Activated CD8-positive, alpha-beta memory T cell treated with anti-CD3 and anti-CD28 coated beads, Interleukin-2, amount 50 U/mL, for 1 hour (primary cell): ENCODE data around the gene CRMP1.
"Not testable (repeated sequence)": the region's sequence is repeated elsewhere in the genome, so short reads cannot be mapped to it uniquely, and the experiment has no call there.

Source experiments
- DNase-seq: peaks from one replicate; pipeline ENCODE4 v3.0.0-alpha.2; 2020; ENCODE audit errors: extremely low read depth

The CRMP1 gene

GRCh38 chr4:5823542-5824211 lies 69.2 kb downstream of the CRMP1 start:
- DNase-seq: no peak

DNA sequence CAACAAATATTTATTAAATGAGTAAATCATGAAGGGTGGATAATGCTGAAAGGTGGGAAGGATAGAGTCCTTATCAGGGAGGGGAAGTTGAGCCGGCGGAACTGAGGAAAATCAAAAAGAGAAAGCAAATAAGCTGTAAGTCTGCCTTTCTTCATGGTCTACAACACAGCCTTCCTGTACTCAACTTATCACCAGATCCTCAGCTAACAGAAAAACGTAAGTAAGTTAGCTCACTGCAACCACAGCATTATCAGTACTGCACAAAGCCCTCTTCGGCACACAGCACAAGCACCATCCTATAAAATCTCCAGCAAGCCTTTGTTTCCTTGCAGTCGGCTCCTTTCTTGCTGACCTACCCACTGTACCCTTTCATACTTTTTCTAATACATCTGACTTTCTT lies 70.3 kb downstream of the CRMP1 start:
- DNase-seq: no peak

DNA sequence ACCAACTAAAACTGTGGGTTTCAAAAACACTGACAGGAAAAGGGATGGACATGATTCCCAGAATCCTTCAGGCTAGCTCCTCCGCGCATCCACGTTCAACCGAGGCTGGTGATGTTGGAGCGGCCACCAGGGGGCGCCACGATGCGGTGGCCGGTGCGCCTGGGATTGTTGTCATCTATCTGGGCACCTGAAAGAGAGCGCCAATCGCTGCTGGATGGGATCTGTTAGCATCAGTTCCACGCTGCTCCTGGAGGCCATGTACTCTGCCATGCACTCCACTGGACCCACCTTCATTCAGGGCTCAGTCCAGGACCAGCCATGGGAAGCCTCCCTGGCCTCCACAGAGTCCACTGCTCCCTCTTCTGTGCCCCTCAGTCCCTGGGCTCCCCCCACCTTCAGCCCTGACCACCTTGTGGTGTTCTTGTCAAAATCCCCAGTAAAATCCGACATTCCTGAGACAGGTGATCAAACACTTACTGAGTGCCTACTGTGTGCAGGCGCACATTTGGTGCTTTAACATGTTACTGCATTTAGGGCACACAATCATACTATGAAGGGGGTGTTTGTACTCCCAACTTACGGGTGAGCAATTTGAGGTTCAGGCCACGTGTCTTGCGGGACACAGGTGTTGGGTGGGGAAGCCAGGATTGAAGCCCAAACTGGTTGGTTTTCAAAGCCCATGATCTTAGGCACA lies 71.1 kb downstream of the CRMP1 start:
- no peak for DNase-seq

- DNase-seq: no peak
These were observed 76.0 kb downstream of the CRMP1 start for GRCh38 chr4:5816851-5817375.

DNA sequence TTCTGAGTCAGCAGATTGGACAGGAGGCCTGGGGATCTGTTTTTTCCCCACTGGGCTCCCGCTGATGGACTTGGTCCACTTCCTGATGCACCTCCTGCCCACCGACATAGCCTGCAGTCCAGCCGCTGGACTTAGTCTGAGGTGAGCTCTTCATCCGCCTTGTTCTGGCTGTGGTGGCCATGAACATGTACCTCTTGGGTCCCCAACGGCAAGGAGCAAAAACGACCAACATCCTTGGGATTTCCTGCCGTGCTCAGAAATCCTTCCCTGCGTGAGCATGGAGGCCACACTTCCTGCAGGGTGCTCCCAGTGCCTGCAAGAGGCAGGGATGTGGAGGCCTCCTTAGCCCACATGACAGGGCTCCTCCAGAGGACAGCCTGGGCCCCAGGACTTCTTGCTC lies 76.8 kb downstream of the CRMP1 start:
- DNase-seq: no peak

DNA sequence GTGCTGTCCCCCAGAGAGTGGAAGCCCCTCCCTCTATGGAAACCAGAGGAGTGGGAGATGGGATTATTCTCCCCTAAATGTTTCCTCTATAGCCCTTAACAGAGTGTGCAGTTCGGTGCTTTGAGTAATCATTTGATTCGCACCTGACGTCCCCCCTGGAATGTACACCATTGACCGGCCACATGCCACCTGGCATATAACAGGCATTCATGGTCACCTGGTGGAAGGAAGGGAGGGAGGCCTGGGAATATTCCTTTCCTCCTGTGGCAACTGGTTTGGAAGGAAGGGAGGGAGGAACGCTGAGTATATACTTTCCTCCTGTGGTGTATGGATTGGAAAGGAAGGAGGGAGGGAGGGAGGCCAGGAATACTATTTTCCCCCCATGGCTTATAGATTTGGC lies 77.2 kb downstream of the CRMP1 start:
- no peak for DNase-seq

DNA sequence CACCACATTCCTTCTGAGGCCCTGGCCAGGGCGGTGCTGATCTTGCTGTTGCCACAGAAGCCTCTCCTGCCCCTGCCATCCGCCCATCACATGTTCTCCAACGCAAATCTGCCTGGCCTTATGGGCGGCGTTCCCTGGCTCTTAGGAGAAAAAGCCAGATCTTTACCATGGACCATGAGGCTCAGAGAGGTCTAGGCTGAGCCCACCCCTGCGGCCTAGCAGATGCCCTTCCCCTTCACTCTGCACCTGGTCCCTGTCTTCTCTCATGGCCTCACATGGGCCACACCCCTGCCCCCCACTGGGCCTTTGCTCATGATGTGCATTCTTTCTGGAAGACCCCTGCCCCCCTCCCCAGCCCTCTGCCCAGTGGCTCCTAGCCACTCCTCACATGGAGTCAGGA lies 78.5 kb downstream of the CRMP1 start:
- DNase-seq: no peak

DNA sequence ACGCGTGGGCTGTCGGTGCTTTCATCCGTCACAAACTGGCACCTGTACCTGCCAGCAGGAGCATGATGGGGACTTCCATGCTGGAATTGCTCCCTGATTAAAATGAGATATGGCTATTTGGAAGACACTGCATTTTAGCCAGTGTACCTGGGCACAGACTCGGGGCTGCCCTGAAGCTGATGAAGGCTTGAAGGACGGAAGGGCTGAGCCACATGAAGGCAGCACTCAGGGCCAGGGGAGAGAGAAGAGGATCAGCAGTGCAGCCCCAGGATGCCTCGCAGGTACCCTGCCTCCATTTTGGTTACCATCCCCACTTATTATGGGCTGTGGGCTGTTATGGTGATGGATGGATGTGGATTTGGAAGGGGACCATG lies 79.0 kb downstream of the CRMP1 start:
- DNase-seq: no peak

DNA sequence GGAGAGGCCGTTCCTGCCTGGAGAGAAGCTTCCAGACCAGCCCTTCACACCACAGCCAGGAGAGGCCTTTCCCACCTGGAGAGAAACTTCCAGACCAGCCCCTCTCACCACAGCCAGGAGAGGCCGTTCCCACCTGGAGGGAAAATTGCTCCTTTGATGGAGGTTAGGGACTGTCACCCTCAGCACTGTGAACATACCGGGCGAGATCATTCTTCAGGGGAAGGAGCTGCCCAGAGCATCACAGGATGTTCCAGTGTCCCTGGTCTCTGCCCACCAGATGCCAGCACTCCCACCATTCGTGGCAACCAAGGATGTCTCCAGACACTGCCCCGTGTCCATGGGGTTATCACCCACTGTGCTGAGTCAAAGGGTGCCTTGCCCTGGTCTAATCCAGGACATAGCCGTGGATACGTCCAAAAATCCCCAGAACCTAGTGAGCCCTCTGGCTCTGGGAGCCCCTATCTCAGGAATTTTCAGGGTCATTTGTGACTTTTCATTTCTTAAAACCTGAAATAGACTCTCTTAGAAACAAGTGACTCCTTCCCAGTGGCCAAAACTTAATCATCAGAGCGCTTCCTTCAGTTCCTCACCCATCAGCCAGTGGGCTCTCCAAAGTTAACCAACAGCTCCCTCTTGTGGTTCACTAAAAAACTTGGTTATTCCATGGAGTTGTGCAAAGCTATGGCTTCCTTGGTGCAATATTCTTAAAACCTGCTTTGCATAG lies 80.2 kb downstream of the CRMP1 start:
- no peak for DNase-seq

DNA sequence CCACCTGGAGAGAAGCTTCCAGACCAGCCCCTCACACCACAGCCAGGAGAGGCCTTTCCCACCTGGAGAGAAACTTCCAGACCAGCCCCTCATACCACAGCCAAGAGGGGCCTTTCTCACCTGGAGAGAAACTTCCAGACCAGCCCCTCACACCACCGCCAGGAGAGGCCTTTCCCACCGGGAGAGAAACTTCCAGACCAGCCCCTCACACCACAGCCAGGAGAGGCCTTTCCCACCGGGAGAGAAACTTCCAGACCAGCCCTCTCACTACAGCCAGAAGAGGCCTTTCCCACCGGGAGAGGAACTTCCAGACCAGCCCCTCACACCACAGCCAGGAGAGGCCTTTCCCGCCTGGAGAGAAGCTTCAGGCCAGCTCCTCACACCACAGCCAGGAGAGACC lies 80.8 kb downstream of the CRMP1 start:
- not testable (repeated sequence) for DNase-seq

GRCh38 chr4:5810770-5811430 lies 82.0 kb downstream of the CRMP1 start:
- no peak for DNase-seq

DNA sequence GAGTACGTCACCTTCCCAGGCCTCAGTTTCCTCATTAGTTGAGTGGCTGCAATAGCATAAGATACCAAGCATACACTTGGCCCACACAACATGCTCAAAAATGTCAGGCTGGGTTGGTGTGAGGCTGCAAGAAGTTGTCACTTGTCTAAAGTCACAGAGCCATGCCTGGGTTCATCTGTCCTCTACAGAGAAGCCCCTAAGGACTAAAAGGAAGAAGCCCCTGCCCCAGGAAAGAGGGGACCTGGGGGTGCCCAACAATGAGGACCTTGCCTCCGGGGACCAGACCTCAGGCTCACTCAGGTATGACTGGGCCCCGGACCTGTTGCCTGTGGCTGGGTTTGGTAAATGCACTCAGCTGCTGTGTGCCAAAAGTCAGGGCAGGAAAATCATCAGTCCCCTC lies 82.7 kb downstream of the CRMP1 start:
- DNase-seq: no peak

DNA sequence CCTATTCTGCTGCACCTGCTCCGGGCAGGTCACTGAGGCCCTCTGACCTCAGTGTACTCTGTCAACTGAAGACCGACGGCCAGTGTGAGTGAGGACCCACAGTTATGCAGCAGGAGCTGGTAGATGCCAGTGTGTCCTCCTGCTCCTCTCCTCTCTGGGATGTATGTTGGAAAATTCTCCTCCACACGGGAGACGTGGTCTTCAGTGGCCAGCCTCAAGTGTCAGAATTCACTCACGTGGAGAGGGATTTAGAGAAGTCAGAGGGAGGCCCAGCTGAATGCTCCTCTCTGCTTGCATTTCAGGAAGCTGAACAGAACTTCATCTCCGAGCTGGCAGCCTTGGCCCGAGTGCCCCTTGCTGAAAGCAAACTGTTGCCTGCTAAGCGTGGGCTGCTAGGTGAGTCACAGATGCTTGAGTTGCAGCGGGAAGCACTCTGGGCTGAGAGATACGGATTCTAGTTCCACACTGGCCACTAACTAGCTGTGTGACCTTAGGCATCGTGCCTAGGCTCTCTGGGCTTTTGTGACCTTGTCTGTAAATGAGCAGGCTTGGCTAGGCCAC lies 83.6 kb downstream of the CRMP1 start:
- DNase-seq: no peak

- DNase-seq: no peak
These were observed 84.7 kb downstream of the CRMP1 start for GRCh38 chr4:5808081-5808741.

GRCh38 chr4:5805270-5805669 lies 87.6 kb downstream of the CRMP1 start:
- no peak for DNase-seq

DNA sequence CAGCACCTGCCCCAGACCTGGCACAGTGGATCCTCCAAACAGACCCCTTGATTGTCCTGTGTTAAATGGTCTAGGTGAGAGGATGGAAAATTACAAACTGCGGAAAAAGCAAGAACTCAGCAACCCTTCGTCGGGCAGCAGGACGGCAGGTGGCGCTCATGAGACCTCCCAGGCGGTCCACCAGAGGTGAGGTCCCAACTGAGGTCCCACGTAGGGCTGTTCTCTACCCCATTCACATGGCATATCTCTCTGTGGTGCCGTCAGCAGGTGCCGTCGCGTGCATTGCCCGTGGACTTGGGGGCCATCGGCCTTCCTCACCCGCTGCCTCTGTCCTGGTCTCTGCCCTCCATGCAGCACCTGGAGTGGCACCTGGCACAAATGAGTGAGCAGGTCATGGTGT lies 88.2 kb downstream of the CRMP1 start:
- no peak for DNase-seq

- DNase-seq: no peak
These were observed 90.3 kb downstream of the CRMP1 start for GRCh38 chr4:5802565-5802964.

GRCh38 chr4:5801696-5802095 lies 91.2 kb downstream of the CRMP1 start:
- no peak for DNase-seq

DNA sequence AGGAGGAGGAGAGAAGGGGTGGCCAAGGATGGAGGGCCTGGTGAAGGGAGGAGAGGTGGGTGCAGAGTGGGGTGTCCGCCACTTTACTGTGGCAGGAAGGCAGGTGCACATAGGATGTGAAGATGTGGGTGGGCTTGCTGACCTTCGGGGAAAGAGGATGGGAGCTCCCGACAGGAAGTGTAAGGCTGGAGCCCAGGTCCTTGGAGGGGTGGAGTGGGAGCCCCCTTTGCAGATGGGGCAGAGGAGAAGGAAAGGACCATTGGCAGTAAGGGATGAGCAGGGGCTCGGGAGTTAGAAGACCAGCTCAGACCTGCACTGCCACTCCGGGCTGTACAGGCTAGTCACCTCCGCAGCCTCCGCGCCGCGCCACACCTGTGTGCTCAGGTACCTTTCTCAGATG lies 92.4 kb downstream of the CRMP1 start:
- DNase-seq: no peak

DNA sequence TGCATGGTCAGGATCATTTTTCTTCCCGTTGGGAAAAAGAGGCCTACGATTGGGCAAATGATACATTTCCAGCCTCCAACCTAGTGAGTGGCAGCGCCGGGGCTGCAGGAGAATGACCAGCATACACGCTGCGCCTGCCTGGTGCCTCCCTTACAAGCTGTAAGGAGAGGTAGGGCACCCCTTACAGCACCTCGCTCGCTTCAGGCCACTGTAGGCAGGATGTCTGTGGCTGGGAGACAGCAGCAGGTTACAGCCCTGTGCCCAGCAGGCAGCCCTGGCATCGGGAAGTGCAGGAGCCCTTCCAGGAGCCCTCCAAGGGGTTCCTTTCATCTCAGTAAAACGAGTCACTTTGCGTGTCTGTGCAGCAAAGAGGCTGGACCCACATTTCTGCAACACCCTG lies 93.5 kb downstream of the CRMP1 start:
- DNase-seq: no peak

DNA sequence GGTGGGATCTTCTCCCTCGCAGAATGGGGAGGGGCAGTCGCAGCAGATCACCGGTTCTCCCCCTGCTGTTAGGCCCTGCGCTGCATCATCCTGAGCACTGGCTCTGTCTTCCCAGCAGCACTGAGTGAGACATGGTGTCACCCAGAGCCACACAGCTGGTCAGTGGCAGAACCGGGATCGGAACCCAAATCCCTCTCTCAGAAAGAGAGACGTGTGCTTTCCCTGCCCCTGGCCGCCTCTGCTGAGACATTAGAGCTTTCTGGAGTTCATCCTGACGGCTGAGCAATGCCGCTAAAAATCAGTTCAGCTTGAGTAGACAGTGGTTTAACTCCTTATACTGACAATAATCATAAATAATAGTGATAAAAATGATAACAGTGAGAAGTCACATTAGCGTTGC lies 93.9 kb downstream of the CRMP1 start:
- DNase-seq: no peak

- no peak for DNase-seq
These were observed 94.4 kb downstream of the CRMP1 start for GRCh38 chr4:5798462-5798861.
